GM19438 (cell line): ENCODE results near the gene ARMC9.
"Not testable (repeated sequence)": the region's sequence is repeated elsewhere in the genome, so short reads cannot be mapped to it uniquely, and the experiment has no call there.

Source experiments
- ATAC-seq: cut with Tn5 transposase; IDR thresholded peaks from one replicate; pipeline ENCODE4 v1.9.1; 2021; ENCODE audit warnings: low read depth; ENCODE audit not compliant: unreplicated experiment

The ARMC9 gene

DNA sequence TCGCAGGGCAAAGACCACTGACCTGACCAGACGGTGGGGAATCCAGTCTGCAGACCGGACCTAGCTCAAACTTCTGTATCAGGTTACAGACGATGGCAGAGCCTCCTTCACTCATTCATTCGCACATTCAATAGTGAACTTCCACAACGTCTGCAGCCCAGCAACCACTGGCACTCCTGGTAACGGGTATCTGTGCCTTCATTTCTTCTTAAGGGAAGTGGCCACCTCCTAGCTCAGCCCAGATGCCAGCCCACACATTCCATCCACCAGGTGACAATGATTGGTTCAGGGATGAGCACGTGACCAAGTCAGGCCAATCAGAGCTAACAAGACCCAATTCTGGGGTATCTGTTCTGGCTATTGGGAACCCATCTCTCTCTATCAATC is 15.9 kb upstream of the ARMC9 start:
- ATAC-seq: no peak

- no peak for ATAC-seq
These were observed 14.6 kb upstream of the ARMC9 start for GRCh38 chr2:231183851-231184250.

- no peak for ATAC-seq
These were observed 14.1 kb upstream of the ARMC9 start for GRCh38 chr2:231184319-231184718.

- ATAC-seq: no peak
These were observed 13.2 kb upstream of the ARMC9 start for GRCh38 chr2:231185050-231185725.

- no peak for ATAC-seq
These were observed 12.5 kb upstream of the ARMC9 start for GRCh38 chr2:231185886-231186285.

DNA sequence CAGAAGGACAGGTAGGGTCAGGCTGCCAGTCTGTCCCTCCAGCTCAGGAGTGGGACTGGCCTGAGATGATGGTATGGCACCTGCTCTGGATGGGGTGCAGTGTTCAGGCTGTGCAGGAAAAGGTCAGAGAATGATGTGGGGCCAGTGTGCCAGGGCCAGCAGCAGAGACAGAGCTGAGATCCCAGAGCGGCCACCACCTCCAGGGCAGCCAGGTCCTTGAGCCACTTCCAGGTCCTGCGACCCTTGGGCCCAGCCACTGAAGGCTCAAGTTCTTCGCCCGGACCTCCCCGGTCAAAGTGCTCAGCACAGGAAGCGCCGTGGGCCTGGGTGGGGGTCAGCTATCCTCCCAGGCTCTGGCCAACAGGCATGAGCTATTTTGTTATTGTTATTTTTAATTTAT is 12.1 kb upstream of the ARMC9 start:
- ATAC-seq: no peak

GRCh38 chr2:231187736-231188505 is 10.5 kb upstream of the ARMC9 start:
- no peak for ATAC-seq

DNA sequence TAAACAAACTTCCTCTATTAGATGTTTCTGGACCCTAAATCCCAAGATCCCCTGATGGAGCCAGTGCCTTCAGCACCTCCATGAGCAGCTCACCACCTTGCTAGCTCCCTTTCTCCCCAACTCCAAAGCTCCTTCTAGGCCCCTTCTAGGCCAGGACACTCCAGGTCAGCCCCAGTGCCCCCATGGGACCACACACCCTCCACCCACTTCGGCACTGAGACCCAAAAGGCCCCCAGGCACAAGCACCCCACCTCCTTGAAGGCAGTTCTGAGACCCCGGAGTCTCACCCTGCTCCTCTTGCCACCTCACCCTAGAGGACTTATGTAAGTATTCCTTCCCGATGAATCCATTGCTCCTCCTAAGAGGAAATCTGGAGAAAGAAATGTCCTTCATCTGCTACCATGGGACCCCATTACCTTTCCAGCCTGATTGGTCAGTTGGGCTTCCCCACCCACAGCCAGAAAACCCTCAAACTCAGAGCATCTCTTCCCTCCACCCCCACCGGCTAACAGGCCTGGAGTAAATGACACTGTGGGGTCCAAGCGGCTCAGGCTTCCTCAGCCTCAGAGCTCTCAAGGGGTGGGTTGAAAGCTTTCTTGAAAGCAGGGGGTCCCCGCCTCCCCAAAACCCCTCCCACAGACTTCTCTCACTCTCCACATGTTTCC is 9.8 kb upstream of the ARMC9 start:
- ATAC-seq: no peak

DNA sequence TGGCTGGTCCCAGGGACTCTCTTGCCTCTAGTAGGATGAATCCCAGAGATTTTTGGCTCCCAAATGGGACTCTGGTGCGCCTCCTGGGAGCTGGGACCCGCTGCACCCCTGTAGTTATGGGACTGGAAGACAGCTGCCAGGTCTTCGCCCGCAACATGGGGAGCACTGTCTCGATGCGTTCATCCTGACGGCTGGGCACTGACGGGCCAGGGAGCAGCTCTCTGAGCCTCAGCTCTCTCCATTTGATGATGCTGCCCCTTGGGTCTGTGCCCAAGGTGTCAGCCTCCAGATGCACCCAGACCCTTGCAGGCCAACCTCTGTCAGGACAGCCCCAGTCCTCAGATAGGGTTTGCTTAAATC is 9.3 kb upstream of the ARMC9 start:
- ATAC-seq: no peak

DNA sequence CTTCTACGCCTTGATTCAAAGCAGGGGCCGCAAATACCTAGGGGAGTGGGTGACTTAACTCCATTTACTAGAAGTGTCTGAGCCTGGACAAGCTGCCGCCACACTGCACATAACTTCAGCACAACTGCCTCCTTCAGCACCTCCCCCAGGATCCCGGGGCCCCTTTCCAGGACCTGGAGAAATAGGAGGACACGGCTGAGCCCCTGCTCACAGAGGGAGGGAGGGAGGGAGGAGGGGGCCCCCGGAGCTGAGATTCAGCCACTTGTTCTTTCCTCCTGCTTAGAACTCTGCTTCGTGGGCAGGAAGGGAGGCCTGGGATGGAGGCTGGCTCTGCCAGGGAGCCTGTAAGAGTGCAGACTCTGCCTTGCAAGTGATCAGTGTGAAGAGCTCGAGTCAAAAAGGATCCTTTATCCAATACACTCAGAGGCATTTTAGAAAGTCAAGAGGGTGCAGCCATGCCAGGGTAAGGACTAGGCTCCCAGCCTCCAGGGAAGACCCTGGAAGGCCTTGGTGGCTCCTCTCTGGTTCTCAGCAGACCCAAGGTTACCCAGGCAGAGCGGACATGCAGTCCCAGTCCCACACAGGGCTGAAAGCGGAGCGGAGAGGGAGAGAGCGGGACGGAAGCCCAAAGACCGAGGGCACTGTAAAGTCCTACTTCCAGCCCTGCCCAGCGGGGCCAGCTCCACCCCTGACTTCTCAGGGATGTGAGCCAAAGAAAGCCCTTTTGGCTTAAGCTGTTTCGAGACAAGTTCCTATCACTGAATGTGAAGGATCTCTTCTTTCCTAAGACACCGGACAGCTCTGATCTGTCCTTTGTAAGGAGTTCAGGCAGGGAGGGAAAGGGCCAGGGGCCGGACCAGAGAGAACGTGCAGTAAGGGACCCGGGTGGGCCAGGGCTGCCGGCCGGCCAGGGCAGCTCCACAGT is 8.6 kb upstream of the ARMC9 start:
- ATAC-seq: no peak

DNA sequence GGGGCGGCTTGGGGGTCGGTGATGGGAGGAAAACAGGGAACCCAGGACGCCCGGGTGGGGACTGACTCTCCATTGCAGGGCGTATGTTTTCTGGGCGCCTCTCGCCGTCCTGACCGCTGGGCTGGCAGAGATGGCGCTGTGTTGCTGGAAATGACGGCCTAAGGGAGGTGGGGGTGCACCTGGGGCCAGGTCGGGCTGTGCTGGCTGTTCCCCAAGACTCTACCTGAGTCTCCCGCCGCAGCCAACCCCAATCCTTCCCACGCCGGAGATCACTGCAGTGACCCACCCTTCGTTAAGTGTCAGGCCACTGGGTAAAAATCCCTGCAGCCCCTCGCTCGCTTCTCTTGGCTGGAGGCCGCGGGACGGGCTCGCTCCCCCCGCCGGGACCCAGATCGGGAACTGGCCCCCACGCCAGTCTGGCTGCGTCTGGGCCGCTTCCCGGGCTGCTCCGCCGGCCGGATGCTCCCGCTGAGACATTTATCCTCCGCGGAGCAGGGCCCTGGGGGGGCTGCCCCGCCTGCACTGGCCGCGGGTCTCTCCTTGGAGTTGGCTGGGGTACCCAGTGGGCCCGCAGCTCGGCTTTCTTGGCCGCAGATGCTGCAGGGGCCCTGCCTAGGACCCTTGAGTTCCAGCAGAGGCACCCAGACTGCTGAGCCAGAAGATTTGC is 7.8 kb upstream of the ARMC9 start:
- ATAC-seq: no peak

DNA sequence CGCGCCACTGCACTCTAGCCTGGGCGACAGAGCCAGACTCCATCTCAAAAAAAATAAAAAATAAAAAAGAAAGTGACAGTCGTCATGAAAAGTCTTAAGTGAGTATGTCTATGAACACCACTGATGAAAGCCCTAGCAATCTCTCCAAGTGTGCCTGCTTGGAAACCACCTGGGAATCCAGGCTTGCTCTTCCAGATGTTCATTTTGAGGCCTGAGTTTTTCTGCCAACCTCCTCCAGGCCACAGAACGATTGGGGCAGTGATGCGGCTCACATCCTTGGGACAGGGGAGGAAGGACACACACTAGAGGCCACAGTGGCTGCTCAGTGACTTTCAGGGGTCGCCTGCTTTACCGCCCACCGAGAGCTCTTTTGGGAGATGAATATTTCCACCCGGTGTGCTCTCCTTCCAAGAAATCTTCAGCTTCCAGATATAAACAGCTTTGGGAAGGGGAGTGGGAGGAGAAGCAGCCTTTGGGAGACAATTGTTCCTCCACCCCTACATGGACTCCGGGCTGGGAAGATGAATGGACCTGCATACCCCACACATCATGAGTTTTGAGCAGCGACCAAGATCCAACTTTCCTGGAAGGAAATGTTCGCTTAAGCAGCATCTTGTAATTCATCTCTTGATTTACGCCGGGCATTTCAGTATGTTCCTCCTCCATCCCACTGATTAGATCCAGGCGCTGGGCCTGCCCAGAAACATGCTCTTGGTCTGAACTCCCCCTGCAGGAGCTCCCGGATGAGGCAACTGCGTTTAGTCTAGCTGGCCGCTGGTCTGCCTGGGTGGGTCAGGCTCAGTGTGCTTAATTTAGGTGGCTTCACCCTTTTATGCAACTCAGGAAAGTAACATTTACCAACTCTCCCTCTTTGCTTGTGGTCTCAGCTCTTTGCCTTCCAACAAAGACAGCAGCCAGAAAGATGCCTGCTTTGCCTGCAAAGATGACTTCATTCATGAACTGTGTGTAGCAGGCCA is 6.2 kb upstream of the ARMC9 start:
- ATAC-seq: no peak

- no peak for ATAC-seq
These were observed 5.2 kb upstream of the ARMC9 start for GRCh38 chr2:231193216-231193615.

DNA sequence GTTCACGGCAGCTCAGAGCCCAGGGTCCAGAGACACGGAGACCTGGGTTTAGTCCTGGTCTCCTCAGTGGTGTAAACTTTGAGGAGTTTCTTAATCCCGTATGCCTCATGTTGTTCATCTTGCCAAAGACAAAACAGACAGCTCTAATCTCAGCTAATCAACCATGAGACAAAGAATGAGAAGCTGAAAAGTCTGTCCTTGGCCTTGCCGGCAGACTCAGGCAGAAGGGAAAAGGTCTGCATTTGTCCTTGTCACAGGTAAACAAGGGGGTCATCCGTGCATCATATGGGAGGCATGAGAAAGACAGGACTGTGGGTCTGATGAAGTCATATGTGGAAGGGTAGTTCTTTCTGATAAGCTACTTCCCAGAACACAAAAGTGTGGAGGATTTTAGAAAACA is 1.8 kb upstream of the ARMC9 start:
- ATAC-seq: no peak

DNA sequence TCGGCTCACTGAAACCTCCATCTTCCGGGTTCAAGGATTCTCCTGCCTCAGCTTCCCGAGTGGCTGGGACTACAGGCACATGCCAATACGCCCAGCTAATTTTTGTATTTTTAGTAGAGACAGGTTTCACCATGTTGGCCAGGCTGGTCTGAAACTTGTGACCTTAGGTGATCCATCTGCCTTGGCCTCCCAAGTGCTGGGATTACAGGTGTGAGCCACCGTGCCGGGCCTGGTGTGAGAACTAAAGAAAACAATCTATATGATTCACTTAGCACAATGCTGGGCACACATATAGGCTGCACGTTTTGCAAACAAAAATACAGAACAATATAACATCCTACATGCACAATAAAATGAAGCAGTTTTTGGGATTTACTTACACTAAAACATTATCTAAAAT is 1.2 kb upstream of the ARMC9 start:
- not testable (repeated sequence) for ATAC-seq

DNA sequence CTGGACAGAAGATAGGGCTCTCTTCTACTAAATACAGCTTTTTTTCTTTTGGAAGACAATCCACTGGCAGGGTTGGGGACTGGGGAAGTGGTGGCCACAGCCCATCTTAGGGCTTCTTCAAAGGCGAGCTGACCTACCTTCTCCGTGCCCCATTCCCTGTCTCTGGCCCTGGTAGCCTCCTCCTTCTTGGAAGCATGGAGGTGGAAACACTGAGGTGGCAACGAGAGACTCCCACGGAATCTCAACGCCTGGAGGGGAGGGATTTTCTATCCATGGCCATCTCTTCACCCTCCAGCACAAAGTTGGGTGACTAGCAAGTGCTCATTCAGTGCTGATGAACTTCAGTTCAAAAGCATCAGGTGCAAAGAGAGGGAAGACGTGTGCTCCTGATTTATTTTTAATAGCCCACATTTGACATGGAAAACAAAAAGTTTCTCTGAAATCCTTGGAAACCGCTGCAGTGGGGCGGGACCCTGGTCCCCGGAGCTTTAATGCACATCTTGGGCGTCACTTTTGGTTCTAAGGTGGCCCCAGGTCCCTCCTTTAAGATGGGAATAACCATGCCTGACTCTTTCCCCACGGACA is 633 bp upstream of the ARMC9 start:
- no peak for ATAC-seq

- no peak for ATAC-seq
These were observed 788 bp downstream of the ARMC9 start for GRCh38 chr2:231199219-231199618.

- ATAC-seq: no peak
These were observed 2.5 kb downstream of the ARMC9 start for GRCh38 chr2:231200805-231201474.
